Nephron (organoid): Measurements from ENCODE around the gene CRYZ.
"Not testable (repeated sequence)": the region's sequence is repeated elsewhere in the genome, so short reads cannot be mapped to it uniquely, and the experiment has no call there.

Source experiments
- H3K27ac Mint-ChIP-seq, 3 experiments: 2 replicates each; pipeline ENCODE4 v1.8.0; 2020; ENCODE audit warnings: mixed read lengths in 3 of 3, mild to moderate bottlenecking in 2 of 3, moderate library complexity in 1 of 3
- H3K27me3 Mint-ChIP-seq: 2 replicates; pipeline ENCODE4 v1.8.0; 2021; ENCODE audit warnings: low read depth, mild to moderate bottlenecking, moderate library complexity, mixed read lengths
- H3K36me3 Mint-ChIP-seq: 2 replicates; pipeline ENCODE4 v1.8.0; 2020; ENCODE audit warnings: low read depth, mixed read lengths
- H3K4me1 Mint-ChIP-seq: 2 replicates; pipeline ENCODE4 v1.8.0; 2020; ENCODE audit warnings: mixed read lengths
- H3K4me3 Mint-ChIP-seq, 3 experiments: 2 replicates each; pipeline ENCODE4 v1.8.0; 2020; ENCODE audit warnings: mild to moderate bottlenecking in 3 of 3, mixed read lengths in 3 of 3, moderate library complexity in 2 of 3
- H3K9me3 Mint-ChIP-seq: 2 replicates; pipeline ENCODE4 v1.8.0; 2020; ENCODE audit warnings: mixed read lengths
- CTCF ChIP-seq, 3 experiments: fragments of 200-600 bp; sonication (generic); IDR thresholded peaks; one replicate each; pipeline ENCODE4 v1.5.0; 2021; ENCODE audit warnings: antibody characterized with exemption in 3 of 3; ENCODE audit not compliant: unreplicated experiment in 3 of 3

Gene CRYZ

DNA sequence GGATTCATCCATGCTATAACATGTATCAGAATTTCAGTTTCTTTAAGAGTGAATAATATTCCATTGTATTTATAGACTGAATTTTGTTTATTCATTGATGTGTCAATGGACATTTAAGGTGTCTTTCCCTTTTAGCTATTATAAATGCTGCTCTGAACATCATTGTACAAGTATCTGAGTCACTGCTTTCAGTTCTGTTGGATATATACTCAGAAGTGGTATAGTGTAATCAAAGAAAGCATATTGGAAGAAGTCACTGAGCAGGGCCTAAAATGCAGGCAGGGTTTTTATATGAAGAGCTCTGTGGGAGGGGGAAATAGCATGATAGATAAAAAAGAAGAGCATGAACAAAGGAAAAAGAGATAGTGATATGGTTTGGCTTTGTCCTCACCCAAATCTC lies 22.6 kb upstream of the CRYZ start:
- H3K27me3 Mint-ChIP-seq, result no peaks in the 10 kb centered on the region
- H3K4me1 Mint-ChIP-seq, result no peaks in the 10 kb centered on the region
- H3K9me3 Mint-ChIP-seq, result peaks cover 23% of the 10 kb centered on the region
- no peak for TF ChIP-seq CTCF (IDR thresholded peaks at IDR 0.05; ENCODE audit: unreplicated experiment in 3 of 3)
- peaks cover 90% of the 10 kb centered on the region for H3K36me3 Mint-ChIP-seq
- H3K27ac Mint-ChIP-seq, result no peak overlapping the region
- no peak overlapping the region for H3K4me3 Mint-ChIP-seq

DNA sequence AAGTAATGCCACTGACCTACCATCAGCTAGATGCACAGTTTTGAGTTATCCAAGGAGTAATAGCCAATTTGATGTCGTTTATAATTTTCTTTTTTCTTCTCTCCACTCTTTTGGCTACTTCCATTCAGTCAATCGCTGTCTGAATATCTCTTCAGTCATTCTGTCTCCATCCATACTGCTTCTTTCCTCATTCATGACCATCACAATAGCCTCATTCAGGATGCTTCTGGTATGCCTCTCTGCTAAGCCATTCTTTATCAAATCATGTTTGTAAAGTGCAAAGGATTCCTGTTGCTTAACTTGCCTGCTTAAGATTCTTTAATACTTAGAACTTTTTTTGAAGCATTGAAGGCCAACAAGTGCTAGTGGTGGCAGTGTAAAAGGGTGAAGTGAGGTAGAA lies 20.3 kb upstream of the CRYZ start:
- H3K4me1 Mint-ChIP-seq, result no peaks in the 10 kb centered on the region
- peaks cover 88% of the 10 kb centered on the region for H3K36me3 Mint-ChIP-seq
- TF ChIP-seq CTCF (IDR thresholded peaks at IDR 0.05; ENCODE audit: unreplicated experiment in 3 of 3), result no peak
- no peak overlapping the region for H3K4me3 Mint-ChIP-seq
- H3K27me3 Mint-ChIP-seq, result no peaks in the 10 kb centered on the region
- H3K27ac Mint-ChIP-seq, result no peak overlapping the region
- peaks cover 21% of the 10 kb centered on the region for H3K9me3 Mint-ChIP-seq

GRCh38 chr1:74748960-74749359 lies 16.1 kb upstream of the CRYZ start:
- no peak for TF ChIP-seq CTCF (IDR thresholded peaks at IDR 0.05; ENCODE audit: unreplicated experiment in 3 of 3)
- Mint-ChIP-seq H3K27me3 (no peaks in the 10 kb centered on the region), H3K36me3 (peaks cover 79% of the 10 kb centered on the region), H3K27ac (peak overlapping the region; percentile 20 to 88 (median 61)), H3K4me1 (no peaks in the 10 kb centered on the region), H3K4me3 (no peak overlapping the region), H3K9me3 (peaks cover 7% of the 10 kb centered on the region)

GRCh38 chr1:74745247-74745646 lies 12.4 kb upstream of the CRYZ start:
- H3K4me3 Mint-ChIP-seq, H3K4me1 Mint-ChIP-seq, H3K27me3 Mint-ChIP-seq, H3K27ac Mint-ChIP-seq: not testable (repeated sequence)
- peaks cover 84% of the 10 kb centered on the region for H3K36me3 Mint-ChIP-seq
- H3K9me3 Mint-ChIP-seq, result peaks cover 16% of the 10 kb centered on the region

GRCh38 chr1:74740307-74740980 lies 7.6 kb upstream of the CRYZ start:
- H3K4me1 Mint-ChIP-seq, H3K27ac Mint-ChIP-seq, H3K27me3 Mint-ChIP-seq, H3K4me3 Mint-ChIP-seq: not testable (repeated sequence)
- Mint-ChIP-seq H3K9me3 (peaks cover 26% of the 10 kb centered on the region), H3K36me3 (peaks cover 82% of the 10 kb centered on the region)

DNA sequence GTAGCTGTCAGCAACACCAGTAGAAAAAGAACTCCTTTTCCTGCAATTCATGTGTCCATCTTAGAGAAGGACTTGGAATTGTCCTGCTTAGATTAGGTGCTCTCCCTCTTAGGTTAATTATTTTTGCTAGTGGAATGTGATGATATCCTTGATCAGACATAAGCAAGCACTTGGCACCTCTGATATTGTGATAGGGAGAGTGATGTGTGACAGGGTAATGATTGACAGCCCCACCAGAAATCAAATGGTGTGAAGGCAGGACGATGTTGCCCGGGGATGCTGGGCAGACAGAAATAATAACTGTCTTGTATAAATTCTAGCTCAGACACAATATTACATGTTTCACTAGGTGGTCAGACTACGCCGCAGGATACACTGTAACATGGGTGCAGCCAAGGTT lies 4.5 kb upstream of the CRYZ start:
- no peak overlapping the region for H3K27ac Mint-ChIP-seq
- H3K4me3 Mint-ChIP-seq, result no peak overlapping the region
- peaks cover 54% of the 10 kb centered on the region for H3K36me3 Mint-ChIP-seq
- H3K4me1 Mint-ChIP-seq, result peaks cover 19% of the 10 kb centered on the region
- no peaks in the 10 kb centered on the region for H3K27me3 Mint-ChIP-seq
- peaks cover 11% of the 10 kb centered on the region for H3K9me3 Mint-ChIP-seq
- TF ChIP-seq CTCF (IDR thresholded peaks at IDR 0.05; ENCODE audit: unreplicated experiment in 3 of 3), result no peak
